ENCODE measurements around the gene CDKN2AIPNL. TPM values are rescaled to one million over a fixed set of nuclear protein-coding genes. Genes with fewer than 3 reads are reported as not detected.

Gene CDKN2AIPNL
- total and polyA plus RNA-seq, 2 of the 13 experiments (the other 11 are each of a cell fraction or from before 2014, with no cell fraction given), result 17.4 to 46.5 TPM

DNA sequence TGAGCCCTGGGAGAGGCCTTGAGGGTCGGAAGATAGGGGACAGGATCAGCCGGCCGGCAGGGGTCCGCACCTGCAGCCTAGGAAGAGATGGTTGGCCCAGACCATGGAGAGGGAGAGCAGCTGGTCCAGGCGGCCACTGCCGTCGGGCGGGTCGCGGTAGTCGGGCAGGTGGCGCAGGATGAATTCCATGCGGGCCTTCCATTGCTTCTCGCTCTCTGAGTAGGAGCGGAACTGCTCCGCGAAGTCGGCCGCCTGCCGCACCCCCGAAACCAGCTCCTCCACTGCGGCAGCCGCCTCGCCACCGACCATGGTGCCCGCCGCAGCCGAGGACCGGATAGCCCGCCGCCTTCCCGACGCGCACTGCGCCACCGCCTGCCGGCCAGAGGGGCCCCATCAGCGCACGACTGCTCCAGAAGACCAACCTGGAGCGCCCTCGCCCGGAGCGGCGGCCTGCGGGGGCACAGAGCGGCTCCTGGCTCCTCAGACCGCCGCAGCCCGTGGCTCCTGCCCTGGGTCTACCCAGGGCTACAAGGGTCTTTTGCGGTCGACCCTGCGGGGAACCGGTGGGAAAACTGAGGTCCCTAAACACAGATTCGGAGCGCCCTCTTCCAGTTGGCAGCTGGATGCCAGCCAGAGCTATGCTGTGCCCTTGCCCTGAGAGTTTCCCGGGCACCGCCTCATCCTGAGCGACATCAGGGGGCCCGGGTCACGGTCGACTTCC is at the start of gene CDKN2AIPNL (continued):
- TF ChIP-seq ZSCAN9 (CRISPR knock-in tag; IDR thresholded peaks at IDR 0.05; ENCODE audit: borderline replicate concordance) (peak; percentile 86; the same call in 1 of the 2 replicates), HNRNPUL1 (IDR thresholded peaks at IDR 0.05; ENCODE audit: low read depth, low read length) (peak; percentile 79; the same call in 1 of the 2 replicates), ZNF24 (IDR thresholded peaks at IDR 0.05) (0 out of 2 replicates have a peak, but pooled peaks have one; percentile 14), ZNF629 (CRISPR knock-in tag; conservative IDR thresholded peaks at IDR 0.05) (peak; percentile 33; the same call in 1 of the 2 replicates), ZBTB20 (CRISPR knock-in tag; IDR thresholded peaks at IDR 0.05; ENCODE audit: borderline replicate concordance, low read depth) (peak; percentile 74), FOXO1 (CRISPR knock-in tag; IDR thresholded peaks at IDR 0.05) (peak; percentile 82), ZNF619 (CRISPR knock-in tag; IDR thresholded peaks at IDR 0.05) (peak; percentile 86; the same call in 1 of the 2 replicates), ZNF564 (CRISPR knock-in tag; IDR thresholded peaks at IDR 0.05) (peak; percentile 84; the same call in 1 of the 2 replicates), ZNF274 (CRISPR knock-in tag; IDR thresholded peaks at IDR 0.05) (peak; percentile 94), SMC3 (IDR thresholded peaks at IDR 0.05; ENCODE audit: low read length) (peak; percentile 31; the same call in 1 of the 2 replicates), GTF3A (CRISPR knock-in tag; conservative IDR thresholded peaks at IDR 0.05) (peak; percentile 96; the same call in 1 of the 2 replicates), XRCC5 (optimal IDR thresholded peaks at IDR 0.05; ENCODE audit: low read length) (peak; percentile 97), FOXC1 (CRISPR knock-in tag; IDR thresholded peaks at IDR 0.05; ENCODE audit: borderline replicate concordance) (peak; percentile 83; the same call in 1 of the 2 replicates), BATF2 (CRISPR knock-in tag; IDR thresholded peaks at IDR 0.05) (peak; percentile 87; the same call in 1 of the 2 replicates), ATF3 (CRISPR knock-in tag; IDR thresholded peaks at IDR 0.05) (peak; percentile 60; the same call in 1 of the 2 replicates), ZNF333 (CRISPR knock-in tag; IDR thresholded peaks at IDR 0.05; ENCODE audit: borderline replicate concordance) (0 out of 2 replicates have a peak, but pooled peaks have one; percentile 25), MEIS2 (CRISPR knock-in tag; IDR thresholded peaks at IDR 0.05) (peak; percentile 78)
- TF ChIP-seq, protein P1, sequence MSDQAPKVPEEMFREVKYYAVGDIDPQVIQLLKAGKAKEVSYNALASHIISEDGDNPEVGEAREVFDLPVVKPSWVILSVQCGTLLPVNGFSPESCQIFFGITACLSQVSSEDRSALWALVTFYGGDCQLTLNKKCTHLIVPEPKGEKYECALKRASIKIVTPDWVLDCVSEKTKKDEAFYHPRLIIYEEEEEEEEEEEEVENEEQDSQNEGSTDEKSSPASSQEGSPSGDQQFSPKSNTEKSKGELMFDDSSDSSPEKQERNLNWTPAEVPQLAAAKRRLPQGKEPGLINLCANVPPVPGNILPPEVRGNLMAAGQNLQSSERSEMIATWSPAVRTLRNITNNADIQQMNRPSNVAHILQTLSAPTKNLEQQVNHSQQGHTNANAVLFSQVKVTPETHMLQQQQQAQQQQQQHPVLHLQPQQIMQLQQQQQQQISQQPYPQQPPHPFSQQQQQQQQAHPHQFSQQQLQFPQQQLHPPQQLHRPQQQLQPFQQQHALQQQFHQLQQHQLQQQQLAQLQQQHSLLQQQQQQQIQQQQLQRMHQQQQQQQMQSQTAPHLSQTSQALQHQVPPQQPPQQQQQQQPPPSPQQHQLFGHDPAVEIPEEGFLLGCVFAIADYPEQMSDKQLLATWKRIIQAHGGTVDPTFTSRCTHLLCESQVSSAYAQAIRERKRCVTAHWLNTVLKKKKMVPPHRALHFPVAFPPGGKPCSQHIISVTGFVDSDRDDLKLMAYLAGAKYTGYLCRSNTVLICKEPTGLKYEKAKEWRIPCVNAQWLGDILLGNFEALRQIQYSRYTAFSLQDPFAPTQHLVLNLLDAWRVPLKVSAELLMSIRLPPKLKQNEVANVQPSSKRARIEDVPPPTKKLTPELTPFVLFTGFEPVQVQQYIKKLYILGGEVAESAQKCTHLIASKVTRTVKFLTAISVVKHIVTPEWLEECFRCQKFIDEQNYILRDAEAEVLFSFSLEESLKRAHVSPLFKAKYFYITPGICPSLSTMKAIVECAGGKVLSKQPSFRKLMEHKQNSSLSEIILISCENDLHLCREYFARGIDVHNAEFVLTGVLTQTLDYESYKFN (CRISPR knock-in tag; conservative IDR thresholded peaks at IDR 0.05), result peak; percentile 75
- TF ChIP-seq, protein P2, sequence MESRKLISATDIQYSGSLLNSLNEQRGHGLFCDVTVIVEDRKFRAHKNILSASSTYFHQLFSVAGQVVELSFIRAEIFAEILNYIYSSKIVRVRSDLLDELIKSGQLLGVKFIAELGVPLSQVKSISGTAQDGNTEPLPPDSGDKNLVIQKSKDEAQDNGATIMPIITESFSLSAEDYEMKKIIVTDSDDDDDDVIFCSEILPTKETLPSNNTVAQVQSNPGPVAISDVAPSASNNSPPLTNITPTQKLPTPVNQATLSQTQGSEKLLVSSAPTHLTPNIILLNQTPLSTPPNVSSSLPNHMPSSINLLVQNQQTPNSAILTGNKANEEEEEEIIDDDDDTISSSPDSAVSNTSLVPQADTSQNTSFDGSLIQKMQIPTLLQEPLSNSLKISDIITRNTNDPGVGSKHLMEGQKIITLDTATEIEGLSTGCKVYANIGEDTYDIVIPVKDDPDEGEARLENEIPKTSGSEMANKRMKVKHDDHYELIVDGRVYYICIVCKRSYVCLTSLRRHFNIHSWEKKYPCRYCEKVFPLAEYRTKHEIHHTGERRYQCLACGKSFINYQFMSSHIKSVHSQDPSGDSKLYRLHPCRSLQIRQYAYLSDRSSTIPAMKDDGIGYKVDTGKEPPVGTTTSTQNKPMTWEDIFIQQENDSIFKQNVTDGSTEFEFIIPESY (CRISPR knock-in tag; IDR thresholded peaks at IDR 0.05), result peak; percentile 39; the same call in 1 of the 2 replicates
- TF ChIP-seq, protein P3, sequence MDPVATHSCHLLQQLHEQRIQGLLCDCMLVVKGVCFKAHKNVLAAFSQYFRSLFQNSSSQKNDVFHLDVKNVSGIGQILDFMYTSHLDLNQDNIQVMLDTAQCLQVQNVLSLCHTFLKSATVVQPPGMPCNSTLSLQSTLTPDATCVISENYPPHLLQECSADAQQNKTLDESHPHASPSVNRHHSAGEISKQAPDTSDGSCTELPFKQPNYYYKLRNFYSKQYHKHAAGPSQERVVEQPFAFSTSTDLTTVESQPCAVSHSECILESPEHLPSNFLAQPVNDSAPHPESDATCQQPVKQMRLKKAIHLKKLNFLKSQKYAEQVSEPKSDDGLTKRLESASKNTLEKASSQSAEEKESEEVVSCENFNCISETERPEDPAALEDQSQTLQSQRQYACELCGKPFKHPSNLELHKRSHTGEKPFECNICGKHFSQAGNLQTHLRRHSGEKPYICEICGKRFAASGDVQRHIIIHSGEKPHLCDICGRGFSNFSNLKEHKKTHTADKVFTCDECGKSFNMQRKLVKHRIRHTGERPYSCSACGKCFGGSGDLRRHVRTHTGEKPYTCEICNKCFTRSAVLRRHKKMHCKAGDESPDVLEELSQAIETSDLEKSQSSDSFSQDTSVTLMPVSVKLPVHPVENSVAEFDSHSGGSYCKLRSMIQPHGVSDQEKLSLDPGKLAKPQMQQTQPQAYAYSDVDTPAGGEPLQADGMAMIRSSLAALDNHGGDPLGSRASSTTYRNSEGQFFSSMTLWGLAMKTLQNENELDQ (CRISPR knock-in tag; IDR thresholded peaks at IDR 0.05; ENCODE audit: borderline replicate concordance), result no peak

All from HepG2 (cell line).